K562 (cell line): ENCODE measurements around the gene RPRML. TPM values are rescaled to one million over a fixed set of nuclear protein-coding genes. Genes with fewer than 3 reads are reported as not detected.
A peak's percentile ranks its signal among the peaks of the same experiment; 100 is the strongest.
"Not testable (repeated sequence)": the region's sequence is repeated elsewhere in the genome, so short reads cannot be mapped to it uniquely, and the experiment has no call there.

Source experiments
- ATAC-seq: fragments of 200-7000 bp; cut with Tn5 transposase; 3 replicates; pipeline ENCODE4 v1.9.1; 2020; ENCODE audit warnings: moderate library complexity
- BruUV-seq: library from RNA; stranded (reverse); fragments of 400-500 nt; replicated peaks from 2 replicates; lab custom pipeline; 2021; lab: Mats Ljungman, UMichigan
- CTCF ChIA-PET: fragments of 300-600 bp; formaldehyde crosslinking; extraction: SDS; loops from one replicate; lab custom pipeline; 2021; ENCODE audit warnings: low intra/inter-chr PET ratio; lab: Yijun Ruan, JAX
- POLR2A ChIA-PET: fragments of 300-600, 350-650 bp; sonication (Branson Sonifier 250); formaldehyde crosslinking; extraction: SDS; loops from one replicate; lab custom pipeline; 2021; ENCODE audit warnings: antibody characterized with exemption, inconsistent platforms; lab: Yijun Ruan, JAX
- DNase-seq, 4 experiments: peaks; one replicate each; pipeline versions ENCODE4 v3.0.0 to v3.0.0-alpha.2; 2011 to 2018; ENCODE audit warnings: low spot score in 3 of 4, mixed read lengths in 3 of 4; ENCODE audit errors: extremely low read depth in 1 of 4
- FAIRE-seq: peaks from 2 replicates; lab custom pipeline; 2011; peaks lifted over from hg19 to GRCh38; lab: Jason Lieb, UNC
- H2AFZ ChIP-seq: 2 replicates; pipeline ENCODE4 v1.6.0; 2011; ENCODE audit warnings: low read depth, low read length, control low read depth, inconsistent platforms
- H3K27ac ChIP-seq: fragments of 200-600 bp; 3 replicates; pipeline ENCODE4 v1.8.0; 2011; ENCODE audit warnings: low read depth, mild to moderate bottlenecking, control low read depth, inconsistent platforms, low read length, moderate library complexity, mixed read lengths; ENCODE audit errors: extremely low read depth
- H3K27me3 ChIP-seq, 2 experiments: fragments of 300-600 bp in 1 of 2; 2 replicates in 1 of 2; 3 replicates in 1 of 2; pipeline versions ENCODE4 v1.6.0 to v1.8.0; 2011; ENCODE audit warnings: inconsistent platforms in 2 of 2, low read length in 2 of 2, mild to moderate bottlenecking in 1 of 2, mixed read lengths in 1 of 2, moderate library complexity in 1 of 2; ENCODE audit not compliant: control insufficient read depth in 2 of 2, insufficient read depth in 2 of 2
- H3K36me3 ChIP-seq: fragments of 300-600 bp; 3 replicates; pipeline ENCODE4 v1.8.0; 2011; ENCODE audit warnings: mild to moderate bottlenecking, low read length, inconsistent platforms; ENCODE audit not compliant: control insufficient read depth, insufficient read depth
- H3K4me1 ChIP-seq, 2 experiments: fragments of 200-600 bp in 1 of 2; replicated peaks in 1 of 2; 2 replicates in 1 of 2; 3 replicates in 1 of 2; pipeline versions ENCODE4 v1.5.1 to v1.8.0; 2011; ENCODE audit warnings: inconsistent platforms in 2 of 2, low read length in 2 of 2, mild to moderate bottlenecking in 1 of 2, mixed read lengths in 1 of 2, moderate library complexity in 1 of 2; ENCODE audit not compliant: control insufficient read depth in 2 of 2, insufficient read depth in 2 of 2
- H3K4me2 ChIP-seq: 2 replicates; pipeline ENCODE4 v1.6.1; 2011; ENCODE audit warnings: low read length, control low read depth, inconsistent platforms, mixed read lengths; ENCODE audit not compliant: insufficient read depth
- H3K4me3 ChIP-seq: fragments of 200-600 bp; sonication (generic), shearing (Covaris generic); 2 replicates; pipeline ENCODE4 v1.5.1; 2016; ENCODE audit warnings: control low read depth, inconsistent platforms
- H3K79me2 ChIP-seq: fragments of 200-600 bp; 3 replicates; pipeline ENCODE4 v1.8.0; 2011; ENCODE audit warnings: low read length, inconsistent platforms; ENCODE audit not compliant: control insufficient read depth, insufficient read depth
- H3K9ac ChIP-seq, 2 experiments: 2 replicates each; pipeline versions ENCODE4 v1.6.0 to v1.6.1; 2011; ENCODE audit warnings: low read depth in 2 of 2, low read length in 2 of 2, control low read depth in 1 of 2, inconsistent platforms in 1 of 2, mild to moderate bottlenecking in 1 of 2, mixed read lengths in 1 of 2; ENCODE audit not compliant: insufficient read depth in 1 of 2
- H3K9me1 ChIP-seq: one replicate; pipeline ENCODE4 v1.6.0; 2011; ENCODE audit warnings: inconsistent platforms, mild to moderate bottlenecking, low read length, moderate library complexity; ENCODE audit not compliant: control insufficient read depth, insufficient read depth
- H3K9me3 ChIP-seq: replicated peaks from 2 replicates; pipeline ENCODE4 v1.5.1; 2011; ENCODE audit warnings: low read depth, low read length, inconsistent platforms; ENCODE audit not compliant: control insufficient read depth, insufficient read depth
- H4K20me1 ChIP-seq: replicated peaks from 2 replicates; pipeline ENCODE4 v1.6.1; 2011; ENCODE audit warnings: low read length, inconsistent platforms, mixed read lengths; ENCODE audit not compliant: control insufficient read depth, insufficient read depth
- ATF3 ChIP-seq, 2 experiments: fragments of 450-650 bp in 1 of 2; sonication (generic) in 1 of 2; formaldehyde crosslinking in 1 of 2; IDR thresholded peaks in 1 of 2; conservative IDR thresholded peaks in 1 of 2; 2 replicates each; pipeline versions ENCODE4 v1.6.1 to v1.8.1; 2016 to 2023; ENCODE audit warnings: mild to moderate bottlenecking in 2 of 2, moderate library complexity in 2 of 2, inconsistent platforms in 1 of 2, missing genetic modification reagents in 1 of 2
- BRD9 ChIP-seq: fragments of 450-650 bp; IDR thresholded peaks from 2 replicates; pipeline ENCODE4 v1.6.1; 2018; ENCODE audit warnings: low read depth; ENCODE audit not compliant: partially characterized antibody
- CEBPB ChIP-seq: fragments of 450-650 bp; IDR thresholded peaks from 2 replicates; pipeline ENCODE4 v1.6.1; 2016; ENCODE audit warnings: missing genetic modification characterization, missing compliant biosample characterization
- CGGBP1 ChIP-seq: fragments of 250-450 bp; sonication (Bioruptor Pico); IDR thresholded peaks from 2 replicates; pipeline ENCODE4 v1.9.0; 2021; ENCODE audit warnings: mild to moderate bottlenecking
- DDX20 ChIP-seq: fragments of 450-650 bp; IDR thresholded peaks from 2 replicates; pipeline ENCODE4 v1.6.1; 2016; ENCODE audit warnings: missing genetic modification characterization, low read depth, mild to moderate bottlenecking, missing compliant biosample characterization, moderate library complexity
- ETV6 ChIP-seq, 3 experiments: fragments of 150-350 bp in 1 of 3; sonication (generic) in 1 of 3; formaldehyde crosslinking in 1 of 3; IDR thresholded peaks; 2 replicates each; pipeline versions ENCODE4 v1.6.1 to v1.8.0; 2014 to 2022; ENCODE audit warnings: borderline replicate concordance in 2 of 3, low read depth in 2 of 3, antibody characterized with exemption in 1 of 3, low read length in 1 of 3, mild to moderate bottlenecking in 1 of 3, missing genetic modification reagents in 1 of 3
- PRMT5 ChIP-seq: sonication (generic); formaldehyde crosslinking; IDR thresholded peaks from 2 replicates; pipeline ENCODE4 v1.5.0; 2020; ENCODE audit warnings: missing genetic modification reagents
- RBM39 ChIP-seq: fragments of 200-400 bp; formaldehyde crosslinking; optimal IDR thresholded peaks from 2 replicates; pipeline ENCODE3; 2018; ENCODE audit warnings: low read depth, low read length
- TCF7 ChIP-seq: sonication (generic); IDR thresholded peaks from 2 replicates; pipeline ENCODE4 v1.6.1; 2016; ENCODE audit warnings: antibody characterized with exemption, borderline replicate concordance
- THAP7 ChIP-seq: fragments of 250-450 bp; sonication (Bioruptor Pico); IDR thresholded peaks from 2 replicates; pipeline ENCODE4 v1.5.0; 2021
- ZBTB7A ChIP-seq: IDR thresholded peaks from 2 replicates; pipeline ENCODE4 v1.6.1; 2011; ENCODE audit warnings: low read depth, mild to moderate bottlenecking, low read length, moderate library complexity, borderline replicate concordance; ENCODE audit not compliant: control insufficient read depth
- ZNF124 ChIP-seq: sonication (generic); formaldehyde crosslinking; IDR thresholded peaks from 2 replicates; pipeline ENCODE4 v1.8.1; 2022; ENCODE audit warnings: missing genetic modification reagents
- ZNF707 ChIP-seq: fragments of 250-450 bp; sonication (Bioruptor Pico); conservative IDR thresholded peaks from 2 replicates; pipeline ENCODE4 v1.8.0; 2022; ENCODE audit warnings: inconsistent platforms, mild to moderate bottlenecking, moderate library complexity
- WGBS: fragments of 100-300 bp; shearing (Covaris generic); methylation state at CpG from one replicate; pipeline ENCODE4 v1.1.6; 2016; ENCODE audit warnings: low coverage, mixed read lengths; ENCODE audit not compliant: insufficient coverage; ENCODE audit errors: missing lambda C conversion rate; 5-methylcytosine and 5-hydroxymethylcytosine counted together
- in situ Hi-C: fragments of 300-500 bp; cut with MboI; formaldehyde crosslinking; loops from 4 replicates; pipeline ENCODE4 v1.15.0; 2018; ENCODE audit warnings: inconsistent platforms, mixed read lengths
- intact Hi-C: fragments of 100-400 bp; cut with micrococcal nuclease; formaldehyde crosslinking; loops from 2 replicates; pipeline ENCODE4 v1.14.2; 2022
- polyA plus RNA-seq, 8 experiments: library from polyadenylated mRNA; depleted of rRNA in 4 of 8; stranded (reverse) in 5 of 8; unstranded in 3 of 8; fragments of >200 nt; fragmentation: Nextera tagmentation in 2 of 8; fragmentation: Illumina TruSeq in 1 of 8; extraction: Ambion mirVana in 2 of 8; extraction: Trizol in 1 of 8; gene quantifications; 2 replicates each; pipeline versions ENCODE4 v1.2.1 to v1.2.3, GENCODE V29; 2011 to 2014; ENCODE audit warnings: inconsistent platforms in 1 of 8, missing spikeins in 1 of 8
- total RNA-seq, 7 experiments: library from RNA; depleted of rRNA in 6 of 7; stranded (reverse); fragments of >200 nt in 6 of 7; fragmentation: Illumina TruSeq in 2 of 7; extraction: Trizol in 2 of 7; gene quantifications; 2 replicates each; pipeline versions ENCODE4 v1.2.1 to v1.2.3, GENCODE V29; 2011 to 2021; ENCODE audit warnings: low replicate concordance in 1 of 7

RPRML gene
- total and polyA plus RNA-seq, 9 of the 15 experiments (the other 6 are each of a cell fraction or from before 2014, with no cell fraction given) = not detected

DNA sequence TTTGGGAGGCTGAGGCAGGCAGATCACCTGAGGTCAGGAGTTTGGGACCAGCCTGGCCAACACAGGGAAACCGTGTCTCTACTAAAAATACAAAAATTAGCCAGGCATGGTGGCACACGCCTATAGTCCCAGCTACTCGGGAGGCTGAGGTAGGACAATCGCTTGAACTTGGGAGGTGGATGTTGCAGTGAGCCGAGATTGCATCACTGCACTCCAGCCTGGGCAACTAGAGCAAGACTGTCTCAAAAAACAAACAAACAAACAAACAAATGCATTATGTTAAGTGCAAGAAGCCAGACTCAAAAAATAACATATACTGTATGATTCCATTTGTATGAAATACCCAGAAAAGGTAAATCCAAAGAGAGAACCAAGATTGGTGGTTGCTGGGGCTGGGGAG lies 8.9 kb upstream of the RPRML start:
- not testable (repeated sequence) for H3K9me1 ChIP-seq; DNase-seq; H3K9me3 ChIP-seq; BruUV-seq; H3K4me3 ChIP-seq; TF ChIP-seq ATF3 (CRISPR knock-in tag; conservative IDR thresholded peaks at IDR 0.05)
- WGBS = 0% methylated on average over 5 of the region's 5 CpGs
- peak; percentile 25 for TF ChIP-seq ATF3 (IDR thresholded peaks at IDR 0.05)
- peak; percentile 37; the same call in 1 of the 2 replicates for TF ChIP-seq CEBPB (tag)
- TF ChIP-seq, all 486 proteins: peak for 2; not testable (repeated sequence) for 484
- peaks cover 28 to 41% of the 10 kb centered on the region in 2 experiments for H3K27me3 ChIP-seq
- H3K4me1 ChIP-seq, H3K79me2 ChIP-seq, CTCF ChIA-PET, H3K36me3 ChIP-seq, H3K4me2 ChIP-seq, H4K20me1 ChIP-seq, intact Hi-C loops, H3K9ac ChIP-seq, H3K27ac ChIP-seq, ATAC-seq, H2AFZ ChIP-seq, FAIRE-seq: not testable (repeated sequence)
- in situ Hi-C loops = loop anchor here (25.0 kb wide), 1 partner anchor 624 kb away; no protein-coding TSS in a partner anchor
- POLR2A ChIA-PET = interaction anchor here (1.0 kb wide), 1 partner anchor 45 kb away, joined by 3 read pairs; no protein-coding TSS in a partner anchor

- Histone ChIP-seq H3K27ac (no peak overlapping the region), H3K79me2 (no peaks in the 10 kb centered on the region), H3K4me2 (no peak overlapping the region), H3K4me3 (no peak overlapping the region), H3K9ac (no peak overlapping the region), H2AFZ (no peak overlapping the region), H3K27me3 (peaks cover 28 to 49% of the 10 kb centered on the region in 2 experiments), H3K9me1 (no peaks in the 10 kb centered on the region), H3K9me3 (no peaks in the 10 kb centered on the region), H3K36me3 (no peaks in the 10 kb centered on the region), H4K20me1 (peaks cover 4% of the 10 kb centered on the region; the same call in 1 of the 2 replicates), H3K4me1 (no peaks in the 10 kb centered on the region)
- intact Hi-C loops (no loop called here), in situ Hi-C loops (loop anchor here (25.0 kb wide), 1 partner anchor 626 kb away; no protein-coding TSS in a partner anchor)
- BruUV-seq = no TSS peak
- CTCF ChIA-PET = no interaction called here
- WGBS = 0% methylated on average over 7 of the region's 7 CpGs
- POLR2A ChIA-PET = no interaction called here
- no peak for ATAC-seq
- FAIRE-seq = no peak
- no peak for DNase-seq
- TF ChIP-seq DDX20 (tag) = no peak
- TF ChIP-seq ETV6 (IDR thresholded peaks at IDR 0.05; ENCODE audit: borderline replicate concordance in 1 of 2, low read depth in 2 of 2, low read length in 1 of 2) = no peak
- TF ChIP-seq ETV6 (CRISPR knock-in tag; IDR thresholded peaks at IDR 0.05; ENCODE audit: borderline replicate concordance) = no peak
- no peak for TF ChIP-seq ZNF124 (CRISPR knock-in tag)
- TF ChIP-seq THAP7 (CRISPR knock-in tag) = no peak
- TF ChIP-seq RBM39 = no peak
- no peak for TF ChIP-seq CGGBP1
- no peak for TF ChIP-seq ZBTB7A
- no peak for TF ChIP-seq ZNF707 (CRISPR knock-in tag)
- no peak for TF ChIP-seq TCF7
- no peak for TF ChIP-seq BRD9
- TF ChIP-seq PRMT5 (CRISPR knock-in tag) = no peak
Observed at GRCh38 chr17:46986366-46986765, 7.3 kb upstream of the RPRML start.
